Neural crest cell (in vitro differentiated cells): Measurements from ENCODE around the gene EML1. TPM values are rescaled to one million over a fixed set of nuclear protein-coding genes. Genes with fewer than 3 reads are reported as not detected.

Experiments used
- DNase-seq: peaks from one replicate; pipeline ENCODE4 v3.0.0; 2021; ENCODE audit warnings: low read depth, mixed read lengths, low spot score
- H3K27ac Mint-ChIP-seq: one replicate; pipeline ENCODE4 v1.8.0; 2021; ENCODE audit warnings: mild to moderate bottlenecking, mixed read lengths; ENCODE audit not compliant: unreplicated experiment
- H3K27me3 Mint-ChIP-seq: 2 replicates; pipeline ENCODE4 v1.8.0; 2021; ENCODE audit warnings: low read depth, mild to moderate bottlenecking, mixed read lengths
- H3K36me3 Mint-ChIP-seq: 2 replicates; pipeline ENCODE4 v1.8.0; 2021; ENCODE audit warnings: low read depth, mild to moderate bottlenecking, mixed read lengths
- H3K4me1 Mint-ChIP-seq: 2 replicates; pipeline ENCODE4 v1.8.0; 2021; ENCODE audit warnings: mixed read lengths
- H3K4me3 Mint-ChIP-seq: one replicate; pipeline ENCODE4 v1.8.0; 2021; ENCODE audit warnings: mild to moderate bottlenecking, mixed read lengths
- H3K9me3 Mint-ChIP-seq: 2 replicates; pipeline ENCODE4 v1.8.0; 2021; ENCODE audit warnings: mixed read lengths
- total RNA-seq: library from RNA; stranded (reverse); gene quantifications from 2 replicates; pipeline ENCODE4 v1.2.1, GENCODE V29; 2021
- TF ChIP-seq, protein P1 (sequence below): fragments of 200-600 bp; sonication (generic); conservative IDR thresholded peaks from 2 replicates; pipeline ENCODE4 v1.5.0; 2021; ENCODE audit warnings: antibody characterized with exemption, mild to moderate bottlenecking

EML1 gene
- total RNA-seq, 1 donor from 2014 or later: 40.1 TPM

GRCh38 chr14:99755068-99755405, 38.2 kb upstream of the EML1 start:
- H3K4me3 Mint-ChIP-seq: no peak overlapping the region
- no peaks in the 10 kb centered on the region for H3K36me3 Mint-ChIP-seq
- TF ChIP-seq, protein P1, sequence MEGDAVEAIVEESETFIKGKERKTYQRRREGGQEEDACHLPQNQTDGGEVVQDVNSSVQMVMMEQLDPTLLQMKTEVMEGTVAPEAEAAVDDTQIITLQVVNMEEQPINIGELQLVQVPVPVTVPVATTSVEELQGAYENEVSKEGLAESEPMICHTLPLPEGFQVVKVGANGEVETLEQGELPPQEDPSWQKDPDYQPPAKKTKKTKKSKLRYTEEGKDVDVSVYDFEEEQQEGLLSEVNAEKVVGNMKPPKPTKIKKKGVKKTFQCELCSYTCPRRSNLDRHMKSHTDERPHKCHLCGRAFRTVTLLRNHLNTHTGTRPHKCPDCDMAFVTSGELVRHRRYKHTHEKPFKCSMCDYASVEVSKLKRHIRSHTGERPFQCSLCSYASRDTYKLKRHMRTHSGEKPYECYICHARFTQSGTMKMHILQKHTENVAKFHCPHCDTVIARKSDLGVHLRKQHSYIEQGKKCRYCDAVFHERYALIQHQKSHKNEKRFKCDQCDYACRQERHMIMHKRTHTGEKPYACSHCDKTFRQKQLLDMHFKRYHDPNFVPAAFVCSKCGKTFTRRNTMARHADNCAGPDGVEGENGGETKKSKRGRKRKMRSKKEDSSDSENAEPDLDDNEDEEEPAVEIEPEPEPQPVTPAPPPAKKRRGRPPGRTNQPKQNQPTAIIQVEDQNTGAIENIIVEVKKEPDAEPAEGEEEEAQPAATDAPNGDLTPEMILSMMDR: no peak
- H3K4me1 Mint-ChIP-seq: peaks cover 50% of the 10 kb centered on the region
- H3K27me3 Mint-ChIP-seq: no peaks in the 10 kb centered on the region
- peak overlapping the region; percentile 86 for H3K27ac Mint-ChIP-seq
- no peak for DNase-seq
- no peaks in the 10 kb centered on the region for H3K9me3 Mint-ChIP-seq

DNA sequence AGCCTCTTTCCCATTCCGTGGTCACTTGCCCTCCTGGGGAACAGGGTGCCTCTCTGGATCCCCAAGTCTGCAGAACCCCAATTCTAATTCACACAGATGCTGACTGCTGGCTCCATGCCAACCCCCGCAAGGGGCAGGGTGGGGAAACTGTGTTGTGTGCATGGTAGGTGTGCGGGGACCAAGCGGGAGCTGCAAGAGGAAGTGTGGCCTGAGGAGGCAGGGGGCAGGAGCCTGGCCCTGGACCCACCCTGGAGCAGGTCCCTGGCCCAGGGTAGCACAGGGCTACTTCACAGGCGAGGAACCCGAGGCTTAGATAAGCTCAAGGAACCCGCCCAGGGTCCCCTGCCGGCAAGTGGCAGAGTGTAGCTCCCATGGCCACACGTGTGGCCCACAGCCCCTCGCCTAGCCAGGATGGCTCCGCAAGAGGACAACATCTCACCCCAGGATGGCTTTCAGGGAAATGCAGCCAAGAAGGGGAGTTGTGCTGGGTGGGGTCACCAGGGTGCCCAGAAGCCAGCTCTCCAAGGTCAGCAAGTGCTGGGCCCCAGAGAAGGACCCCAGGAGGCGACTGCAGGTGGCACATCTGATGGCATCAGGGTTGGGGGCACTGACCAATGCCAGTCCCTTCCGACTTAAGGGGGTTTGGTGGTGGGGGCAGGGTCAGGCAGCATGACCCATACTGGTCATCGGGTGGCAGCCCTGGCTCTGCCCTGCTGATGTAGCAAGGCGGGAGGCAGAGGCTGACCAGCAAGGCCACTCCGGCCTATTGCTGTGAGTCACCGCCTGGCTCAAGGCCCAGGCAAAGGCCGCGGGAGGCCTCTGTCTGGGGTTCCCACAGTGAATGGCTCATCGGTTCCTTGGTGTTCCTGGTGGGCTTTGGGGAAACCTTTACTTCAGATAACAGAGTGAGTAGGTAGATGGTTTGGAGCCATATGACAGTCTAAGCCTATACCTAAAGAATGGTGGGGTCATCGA, 37.3 kb upstream of the EML1 start:
- TF ChIP-seq, protein P1: no peak
- no peaks in the 10 kb centered on the region for H3K9me3 Mint-ChIP-seq
- H3K27me3 Mint-ChIP-seq: no peaks in the 10 kb centered on the region
- H3K36me3 Mint-ChIP-seq: no peaks in the 10 kb centered on the region
- no peak for DNase-seq
- no peak overlapping the region for H3K4me3 Mint-ChIP-seq
- peaks cover 56% of the 10 kb centered on the region for H3K4me1 Mint-ChIP-seq
- H3K27ac Mint-ChIP-seq: no peak overlapping the region

GRCh38 chr14:99756796-99757195, 36.4 kb upstream of the EML1 start:
- TF ChIP-seq, protein P1: no peak
- Mint-ChIP-seq H3K27me3 (no peaks in the 10 kb centered on the region), H3K4me3 (no peak overlapping the region), H3K9me3 (no peaks in the 10 kb centered on the region), H3K4me1 (peaks cover 49% of the 10 kb centered on the region), H3K36me3 (no peaks in the 10 kb centered on the region), H3K27ac (no peak overlapping the region)
- no peak for DNase-seq

DNA sequence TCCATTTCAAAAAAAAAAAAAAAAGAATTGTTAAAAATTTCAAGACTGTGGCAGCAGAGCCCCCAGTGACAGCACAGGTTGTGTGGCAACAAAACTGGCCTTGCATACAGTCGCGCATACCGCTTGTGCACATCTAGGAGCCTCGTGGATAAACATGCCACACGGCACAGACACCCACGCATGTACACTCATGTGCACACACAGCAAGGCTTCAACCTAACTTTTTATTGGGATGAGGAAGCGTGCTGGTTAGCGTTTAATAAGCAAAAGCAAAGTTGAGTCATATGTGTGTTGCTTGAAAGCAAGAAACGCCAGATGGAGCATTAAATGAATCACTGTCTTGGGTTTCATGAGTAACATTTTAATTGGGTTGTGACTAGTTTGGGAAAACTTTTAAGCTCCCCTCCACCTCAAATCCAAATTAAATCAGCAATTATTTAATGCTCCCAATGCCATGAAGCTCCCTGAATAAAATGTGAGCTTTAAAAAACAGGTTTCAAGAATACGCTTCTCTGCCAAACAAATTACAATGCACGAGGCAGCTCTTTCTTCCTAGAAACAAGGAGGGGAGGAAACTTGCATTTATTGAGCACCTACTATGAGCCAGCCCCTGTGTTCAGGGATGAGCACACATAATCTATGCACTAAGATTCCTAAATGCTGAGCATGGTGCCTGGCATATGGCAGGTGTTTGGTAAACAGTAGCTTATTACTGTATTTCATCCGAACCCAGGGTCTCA, 35.7 kb upstream of the EML1 start:
- Mint-ChIP-seq H3K4me1 (peaks cover 43% of the 10 kb centered on the region), H3K36me3 (no peaks in the 10 kb centered on the region), H3K27ac (no peak overlapping the region), H3K9me3 (no peaks in the 10 kb centered on the region), H3K27me3 (no peaks in the 10 kb centered on the region), H3K4me3 (no peak overlapping the region)
- no peak for DNase-seq
- TF ChIP-seq, protein P1: no peak

- Mint-ChIP-seq H3K4me1 (peaks cover 37% of the 10 kb centered on the region), H3K9me3 (no peaks in the 10 kb centered on the region), H3K27ac (no peak overlapping the region), H3K27me3 (no peaks in the 10 kb centered on the region), H3K36me3 (no peaks in the 10 kb centered on the region), H3K4me3 (no peak overlapping the region)
- no peak for DNase-seq
- TF ChIP-seq, protein P1: no peak
Observed at GRCh38 chr14:99758121-99758821, 34.9 kb upstream of the EML1 start.
